Left kidney (tissue), 1 donor: Measurements from ENCODE around the gene ARMCX4. TPM values are rescaled to one million over a fixed set of nuclear protein-coding genes. Genes with fewer than 3 reads are reported as not detected.

Experiments
- polyA plus RNA-seq: library from polyadenylated mRNA; unstranded; fragments of 120-200 nt; gene quantifications from one replicate; pipeline ENCODE4 v1.2.1, GENCODE V29; 2013; ENCODE audit not compliant: insufficient read length

The ARMCX4 gene
- polyA plus RNA-seq, 1 donor: 32.1 TPM

Other genes starting within 250 kb of the ARMCX4 start
- gene TAF7L, start 194.1 kb upstream of the ARMCX4 start, polyA plus RNA-seq: 0.67 TPM
- gene TIMM8A, start 136.7 kb upstream of the ARMCX4 start, polyA plus RNA-seq: 22.0 TPM
- 2.3 TPM for gene BTK, start 99.3 kb upstream of the ARMCX4 start, polyA plus RNA-seq
- gene RPL36A, start 94.4 kb upstream of the ARMCX4 start, polyA plus RNA-seq: 1,055 TPM
- gene GLA, start 77.5 kb upstream of the ARMCX4 start, polyA plus RNA-seq: 39.4 TPM
- gene HNRNPH2, start 77.2 kb upstream of the ARMCX4 start, polyA plus RNA-seq: 145 TPM
- 49.1 TPM for gene ARMCX1, start 65.1 kb downstream of the ARMCX4 start, polyA plus RNA-seq
- 71.9 TPM for gene ARMCX6, start 132.5 kb downstream of the ARMCX4 start, polyA plus RNA-seq
- 109 TPM for gene ARMCX3, start 137.7 kb downstream of the ARMCX4 start, polyA plus RNA-seq
- gene ARMCX2, start 174.4 kb downstream of the ARMCX4 start, polyA plus RNA-seq: 87.7 TPM